Tibial nerve (tissue), 4 donors: ENCODE data around the gene KCNH3. TPM values are rescaled to one million over a fixed set of nuclear protein-coding genes. Genes with fewer than 3 reads are reported as not detected.

Experiments used
- DNase-seq, 2 donors: peaks; one replicate each; pipeline ENCODE4 v3.0.0-alpha.2; 2019; ENCODE audit warnings: low spot score in 2 of 2
- H3K27ac ChIP-seq, 4 donors: fragments of 200-600 bp; sonication (generic) in 3 of 4; one replicate each; pipeline ENCODE4 v1.5.1; 2017 to 2019; ENCODE audit warnings: mild to moderate bottlenecking in 1 of 4
- H3K27me3 ChIP-seq, 2 donors: fragments of 200-600 bp; sonication (generic) in 1 of 2; one replicate each; pipeline versions ENCODE4 v1.5.1 to v1.6.0; 2017 to 2019
- H3K36me3 ChIP-seq, 3 donors: fragments of 200-600 bp; sonication (generic); one replicate each; pipeline ENCODE4 v1.5.1; 2018 to 2019
- H3K4me1 ChIP-seq, 4 donors: fragments of 200-600 bp; sonication (generic) in 3 of 4; one replicate each; pipeline ENCODE4 v1.5.1; 2017 to 2019
- H3K4me3 ChIP-seq, 4 donors: fragments of 200-600 bp; sonication (generic) in 3 of 4; one replicate each; pipeline ENCODE4 v1.5.1; 2017 to 2019; ENCODE audit warnings: mild to moderate bottlenecking in 1 of 4, moderate library complexity in 1 of 4
- H3K9me3 ChIP-seq, 4 donors: fragments of 200-600 bp; sonication (generic) in 3 of 4; one replicate each; pipeline ENCODE4 v1.5.1; 2017 to 2019
- EP300 ChIP-seq, 2 donors: sonication (generic); formaldehyde crosslinking; IDR thresholded peaks; one replicate each; pipeline ENCODE4 v1.6.1; 2017; ENCODE audit warnings: antibody characterized with exemption in 2 of 2, mild to moderate bottlenecking in 1 of 2
- POLR2A ChIP-seq, 2 donors: fragments of 450-650 bp; IDR thresholded peaks; one replicate each; pipeline ENCODE4 v1.6.1; 2017; ENCODE audit warnings: antibody characterized with exemption in 2 of 2, mild to moderate bottlenecking in 2 of 2, moderate library complexity in 2 of 2
- WGBS, 2 donors: methylation state at CpG; one replicate each; pipeline ENCODE4 v1.1.5; 2018; 5-methylcytosine and 5-hydroxymethylcytosine counted together
- total RNA-seq, 4 donors: library from RNA; depleted of rRNA; stranded (reverse); fragments of >200 nt; gene quantifications; one replicate each; pipeline ENCODE4 v1.1.0, GENCODE V29; 2016
- TF ChIP-seq, protein P1 (sequence below), 5 experiments: fragments of 200-600 bp in 3 of 5; fragments of 450-650 bp in 2 of 5; sonication (generic) in 3 of 5; IDR thresholded peaks; one replicate each; pipeline ENCODE4 v1.5.1; 2016 to 2019; ENCODE audit warnings: antibody characterized with exemption in 5 of 5, mild to moderate bottlenecking in 3 of 5, moderate library complexity in 2 of 5

KCNH3 gene
- total RNA-seq, 4 donors from 2014 or later: 0.21 to 0.30 TPM; not detected in 2

DNA sequence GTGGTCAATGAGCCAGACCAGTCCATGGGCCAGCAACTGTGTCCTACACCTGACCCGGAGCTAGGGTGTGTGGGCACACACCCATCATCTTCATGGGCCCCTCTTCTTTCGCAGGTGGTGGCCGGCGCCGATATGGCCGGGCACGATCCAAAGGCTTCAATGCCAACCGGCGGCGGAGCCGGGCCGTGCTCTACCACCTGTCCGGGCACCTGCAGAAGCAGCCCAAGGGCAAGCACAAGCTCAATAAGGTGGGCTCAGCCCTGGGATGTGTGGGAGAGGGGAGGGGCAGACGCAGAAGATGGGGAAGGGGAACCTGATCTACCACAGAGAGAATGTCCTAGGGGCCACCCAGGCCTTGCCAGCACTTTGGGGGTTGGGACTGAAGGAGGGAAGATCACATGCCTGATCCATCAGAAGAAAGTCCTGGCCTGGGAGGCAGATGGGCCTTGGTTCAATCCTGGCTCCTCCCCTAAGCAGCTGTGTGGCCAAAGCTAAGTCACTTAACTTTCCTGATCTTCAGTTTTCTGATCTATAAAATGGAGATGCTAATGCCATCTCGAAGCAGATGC lies 3.8 kb downstream of the KCNH3 start:
- DNase-seq: no peak
- Histone ChIP-seq H3K4me1 (peaks cover 0 to 21% (median 10%) of the 10 kb centered on the region in 4 donors), H3K9me3 (no peaks in the 10 kb centered on the region), H3K27ac (no peak overlapping the region), H3K36me3 (no peaks in the 10 kb centered on the region), H3K4me3 (no peak overlapping the region), H3K27me3 (peaks cover 0 to 78% of the 10 kb centered on the region in 2 donors)
- 89 to 92% methylated on average over 12 to 15 of the region's 15 CpGs for WGBS, 2 donors
- TF ChIP-seq, protein P1, sequence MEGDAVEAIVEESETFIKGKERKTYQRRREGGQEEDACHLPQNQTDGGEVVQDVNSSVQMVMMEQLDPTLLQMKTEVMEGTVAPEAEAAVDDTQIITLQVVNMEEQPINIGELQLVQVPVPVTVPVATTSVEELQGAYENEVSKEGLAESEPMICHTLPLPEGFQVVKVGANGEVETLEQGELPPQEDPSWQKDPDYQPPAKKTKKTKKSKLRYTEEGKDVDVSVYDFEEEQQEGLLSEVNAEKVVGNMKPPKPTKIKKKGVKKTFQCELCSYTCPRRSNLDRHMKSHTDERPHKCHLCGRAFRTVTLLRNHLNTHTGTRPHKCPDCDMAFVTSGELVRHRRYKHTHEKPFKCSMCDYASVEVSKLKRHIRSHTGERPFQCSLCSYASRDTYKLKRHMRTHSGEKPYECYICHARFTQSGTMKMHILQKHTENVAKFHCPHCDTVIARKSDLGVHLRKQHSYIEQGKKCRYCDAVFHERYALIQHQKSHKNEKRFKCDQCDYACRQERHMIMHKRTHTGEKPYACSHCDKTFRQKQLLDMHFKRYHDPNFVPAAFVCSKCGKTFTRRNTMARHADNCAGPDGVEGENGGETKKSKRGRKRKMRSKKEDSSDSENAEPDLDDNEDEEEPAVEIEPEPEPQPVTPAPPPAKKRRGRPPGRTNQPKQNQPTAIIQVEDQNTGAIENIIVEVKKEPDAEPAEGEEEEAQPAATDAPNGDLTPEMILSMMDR (IDR thresholded peaks at IDR 0.05): no peak
- no peak for TF ChIP-seq EP300 (IDR thresholded peaks at IDR 0.05)
- no peak for TF ChIP-seq POLR2A (IDR thresholded peaks at IDR 0.05)

DNA sequence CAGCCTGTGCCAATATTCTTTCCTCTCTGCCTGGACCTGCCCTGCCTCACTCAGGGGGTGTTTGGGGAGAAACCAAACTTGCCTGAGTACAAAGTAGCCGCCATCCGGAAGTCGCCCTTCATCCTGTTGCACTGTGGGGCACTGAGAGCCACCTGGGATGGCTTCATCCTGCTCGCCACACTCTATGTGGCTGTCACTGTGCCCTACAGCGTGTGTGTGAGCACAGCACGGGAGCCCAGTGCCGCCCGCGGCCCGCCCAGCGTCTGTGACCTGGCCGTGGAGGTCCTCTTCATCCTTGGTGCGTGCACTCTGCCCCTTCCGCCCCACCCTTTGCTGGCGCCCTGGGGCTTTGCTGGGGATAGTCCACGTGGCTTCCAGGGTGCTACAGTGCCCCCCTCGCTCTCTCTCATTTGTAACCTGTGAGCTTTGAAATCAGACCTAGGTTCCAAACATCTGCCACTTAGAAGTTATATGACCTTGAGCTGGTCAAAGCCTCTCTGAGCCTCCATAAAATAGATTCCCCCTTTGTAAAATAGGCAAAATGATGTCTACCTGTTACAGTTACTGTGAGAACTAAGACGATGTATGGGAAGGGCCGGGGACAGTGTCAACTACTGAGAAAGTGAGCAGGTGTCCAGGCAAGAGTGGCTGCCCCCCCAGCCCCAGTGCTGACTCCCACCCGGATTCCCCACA lies 4.5 kb downstream of the KCNH3 start:
- Histone ChIP-seq H3K9me3 (no peaks in the 10 kb centered on the region), H3K36me3 (no peaks in the 10 kb centered on the region), H3K4me3 (no peak overlapping the region), H3K4me1 (peaks cover 0 to 16% (median 5%) of the 10 kb centered on the region in 4 donors), H3K27ac (no peak overlapping the region), H3K27me3 (peaks cover 0 to 78% of the 10 kb centered on the region in 2 donors)
- DNase-seq: no peak
- WGBS, 2 donors: 45 to 62% methylated on average over 20 of the region's 20 CpGs
- TF ChIP-seq EP300 (IDR thresholded peaks at IDR 0.05) (no peak), POLR2A (IDR thresholded peaks at IDR 0.05) (no peak)
- TF ChIP-seq, protein P1 (IDR thresholded peaks at IDR 0.05): no peak

DNA sequence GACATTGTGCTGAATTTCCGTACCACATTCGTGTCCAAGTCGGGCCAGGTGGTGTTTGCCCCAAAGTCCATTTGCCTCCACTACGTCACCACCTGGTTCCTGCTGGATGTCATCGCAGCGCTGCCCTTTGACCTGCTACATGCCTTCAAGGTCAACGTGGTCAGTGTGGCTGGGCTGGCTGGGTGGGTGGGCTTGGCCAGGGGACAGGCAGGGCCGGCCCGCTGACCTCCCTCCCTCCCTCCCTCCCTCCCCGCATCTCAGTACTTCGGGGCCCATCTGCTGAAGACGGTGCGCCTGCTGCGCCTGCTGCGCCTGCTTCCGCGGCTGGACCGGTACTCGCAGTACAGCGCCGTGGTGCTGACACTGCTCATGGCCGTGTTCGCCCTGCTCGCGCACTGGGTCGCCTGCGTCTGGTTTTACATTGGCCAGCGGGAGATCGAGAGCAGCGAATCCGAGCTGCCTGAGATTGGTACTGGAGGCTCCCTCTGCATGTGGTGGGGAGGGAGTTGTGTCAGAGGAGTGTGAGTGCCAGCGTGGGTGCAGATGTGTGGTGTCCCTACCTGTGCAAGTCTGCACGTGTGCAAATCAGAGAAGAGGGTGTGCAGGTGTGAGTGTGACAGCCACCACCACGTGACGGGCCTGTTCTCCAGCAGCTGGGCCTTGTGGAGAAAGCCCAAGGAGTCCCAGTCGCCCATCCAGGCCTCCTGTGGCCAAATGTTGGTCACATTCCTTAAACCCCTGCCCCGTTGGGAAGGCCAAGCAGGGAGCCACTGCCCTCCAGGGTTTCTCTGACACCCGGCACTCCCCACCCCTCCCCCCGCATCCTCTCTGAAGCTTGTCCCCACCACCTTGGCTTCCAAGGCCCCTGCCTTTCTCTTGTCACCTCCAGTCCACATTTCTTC lies 5.3 kb downstream of the KCNH3 start:
- H3K4me3 ChIP-seq: no peak overlapping the region
- peaks cover 0 to 79% of the 10 kb centered on the region in 2 donors for H3K27me3 ChIP-seq
- H3K4me1 ChIP-seq: peaks cover 0 to 17% (median 8%) of the 10 kb centered on the region in 4 donors
- H3K27ac ChIP-seq: no peak overlapping the region
- no peaks in the 10 kb centered on the region for H3K36me3 ChIP-seq
- DNase-seq: no peak
- H3K9me3 ChIP-seq: no peaks in the 10 kb centered on the region
- TF ChIP-seq EP300 (IDR thresholded peaks at IDR 0.05) (no peak), POLR2A (IDR thresholded peaks at IDR 0.05) (no peak)
- 26% methylated on average over 27 to 30 of the region's 39 CpGs for WGBS, 2 donors

DNA sequence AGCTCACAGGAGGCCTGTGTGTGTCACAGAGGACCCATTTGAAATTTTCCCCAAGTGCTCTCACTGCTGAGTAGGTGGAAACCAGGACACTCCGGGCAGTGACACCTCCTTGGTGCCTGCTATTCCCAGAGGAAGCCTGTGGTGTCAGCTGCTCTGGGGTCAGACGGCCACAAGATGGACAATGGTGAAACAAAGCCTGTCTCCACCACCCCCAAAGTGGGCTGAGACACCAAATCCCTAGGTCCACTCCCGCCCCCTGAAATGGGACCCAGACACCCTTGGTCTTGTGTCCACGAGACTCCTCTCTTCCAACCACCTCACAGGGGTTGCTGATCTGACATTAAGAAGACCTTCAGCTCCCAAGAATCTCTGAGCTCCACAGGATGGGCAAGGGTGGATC lies 7.0 kb downstream of the KCNH3 start:
- Histone ChIP-seq H3K27ac (no peak overlapping the region), H3K27me3 (peaks cover 0 to 64% of the 10 kb centered on the region in 2 donors), H3K9me3 (no peaks in the 10 kb centered on the region), H3K36me3 (no peaks in the 10 kb centered on the region), H3K4me3 (no peak overlapping the region), H3K4me1 (peaks cover 0 to 14% (median 13%) of the 10 kb centered on the region in 4 donors)
- TF ChIP-seq POLR2A (IDR thresholded peaks at IDR 0.05): no peak
- TF ChIP-seq, protein P1 (IDR thresholded peaks at IDR 0.05): no peak
- no peak for DNase-seq
- WGBS, 2 donors: 84 to 85% methylated on average over 3 to 4 of the region's 4 CpGs

DNA sequence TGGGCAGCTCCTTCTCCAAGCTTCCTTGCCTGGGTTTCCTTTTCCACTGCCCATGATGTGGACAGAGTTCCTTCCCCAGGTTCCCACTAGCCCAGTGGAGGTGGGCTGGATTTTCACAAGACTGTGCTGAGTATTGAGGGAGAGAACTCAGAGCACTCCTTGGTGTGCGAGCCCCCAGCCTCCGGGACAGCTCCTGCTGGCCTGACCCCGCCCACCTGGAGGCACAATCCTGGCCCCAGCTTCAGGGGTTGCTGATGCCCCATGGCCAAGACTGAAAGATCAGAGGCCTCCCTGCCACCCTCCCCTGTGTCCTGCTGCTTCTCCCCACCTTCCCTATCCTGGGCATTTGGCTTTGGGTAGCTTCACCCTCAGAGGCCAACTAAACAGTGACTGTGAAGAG lies 7.7 kb downstream of the KCNH3 start:
- no peaks in the 10 kb centered on the region for H3K9me3 ChIP-seq
- peaks cover 0 to 14% (median 13%) of the 10 kb centered on the region in 4 donors for H3K4me1 ChIP-seq
- WGBS, 2 donors: 68 to 69% methylated on average over 3 of the region's 3 CpGs
- H3K27ac ChIP-seq: no peak overlapping the region
- no peak for DNase-seq
- H3K36me3 ChIP-seq: no peaks in the 10 kb centered on the region
- H3K4me3 ChIP-seq: no peak overlapping the region
- no peak for TF ChIP-seq EP300 (IDR thresholded peaks at IDR 0.05)
- H3K27me3 ChIP-seq: peaks cover 0 to 64% of the 10 kb centered on the region in 2 donors
